SK-N-SH treated with all-trans-retinoic acid at 6 μM for 48 hours (cell line): ENCODE results near the gene STOM.
"Not testable (repeated sequence)": the region's sequence is repeated elsewhere in the genome, so short reads cannot be mapped to it uniquely, and the experiment has no call there.

ENCODE experiments used
- ATAC-seq: fragments of 200-7000 bp; cut with Tn5 transposase; 3 replicates; pipeline ENCODE4 v1.9.1; 2020; ENCODE audit warnings: mild to moderate bottlenecking, moderate library complexity
- ARNTL ChIP-seq: fragments of 450-650 bp; formaldehyde crosslinking; IDR thresholded peaks from 2 replicates; pipeline ENCODE4 v1.5.0; 2020; ENCODE audit warnings: low read depth, mild to moderate bottlenecking, moderate library complexity, borderline replicate concordance
- BACH2 ChIP-seq: fragments of 250-450 bp; sonication (Bioruptor Pico); IDR thresholded peaks from 2 replicates; pipeline ENCODE4 v1.9.0; 2021; ENCODE audit warnings: mild to moderate bottlenecking, borderline replicate concordance
- CREB5 ChIP-seq: fragments of 250-450 bp; sonication (Bioruptor Pico); IDR thresholded peaks from 2 replicates; pipeline ENCODE4 v1.5.1; 2020; ENCODE audit warnings: low read depth, mild to moderate bottlenecking, moderate library complexity
- CSDC2 ChIP-seq: fragments of 250-450 bp; sonication (Bioruptor Pico); IDR thresholded peaks from 2 replicates; pipeline ENCODE4 v1.5.0; 2020; ENCODE audit warnings: mild to moderate bottlenecking, moderate library complexity
- ESRRG ChIP-seq: fragments of 250-450 bp; sonication (Bioruptor Pico); IDR thresholded peaks from 2 replicates; pipeline ENCODE4 v1.6.1; 2021; ENCODE audit warnings: mild to moderate bottlenecking
- GLIS3 ChIP-seq: fragments of 250-450 bp; sonication (Bioruptor Pico); IDR thresholded peaks from 2 replicates; pipeline ENCODE4 v1.5.0; 2020; ENCODE audit warnings: mild to moderate bottlenecking, moderate library complexity
- ISL1 ChIP-seq: fragments of 250-450 bp; sonication (Bioruptor Pico); IDR thresholded peaks from 2 replicates; pipeline ENCODE4 v2.1.2; 2022; ENCODE audit warnings: mild to moderate bottlenecking, moderate library complexity
- OSR1 ChIP-seq: fragments of 250-450 bp; sonication (Bioruptor Pico); IDR thresholded peaks from 2 replicates; pipeline ENCODE4 v1.8.0; 2022; ENCODE audit warnings: moderate library complexity, mild to moderate bottlenecking, inconsistent platforms
- PATZ1 ChIP-seq: fragments of 250-450 bp; sonication (Bioruptor Pico); IDR thresholded peaks from 2 replicates; pipeline ENCODE4 v1.8.0; 2020; ENCODE audit warnings: mild to moderate bottlenecking, moderate library complexity, borderline replicate concordance
- PPARA ChIP-seq: fragments of 250-450 bp; sonication (Bioruptor Pico); IDR thresholded peaks from 2 replicates; pipeline ENCODE4 v1.5.0; 2020; ENCODE audit warnings: mild to moderate bottlenecking, borderline replicate concordance
- RARB ChIP-seq: fragments of 250-450 bp; sonication (Bioruptor Pico); IDR thresholded peaks from 2 replicates; pipeline ENCODE4 v1.8.0; 2021; ENCODE audit warnings: mild to moderate bottlenecking, moderate library complexity
- SNAI2 ChIP-seq: fragments of 250-450 bp; sonication (Bioruptor Pico); IDR thresholded peaks from 2 replicates; pipeline ENCODE4 v1.5.0; 2020; ENCODE audit warnings: mild to moderate bottlenecking, moderate library complexity
- TCF4 ChIP-seq: fragments of 250-450 bp; sonication (Bioruptor Pico); IDR thresholded peaks from 2 replicates; pipeline ENCODE4 v1.8.0; 2021; ENCODE audit warnings: mild to moderate bottlenecking, moderate library complexity, borderline replicate concordance
- TOX ChIP-seq: fragments of 250-450 bp; sonication (Bioruptor Pico); IDR thresholded peaks from 2 replicates; pipeline ENCODE4 v1.8.0; 2021; ENCODE audit warnings: mild to moderate bottlenecking, moderate library complexity, borderline replicate concordance
- ZC3H10 ChIP-seq: fragments of 250-450 bp; sonication (Bioruptor Pico); IDR thresholded peaks from 2 replicates; pipeline ENCODE4 v1.5.1; 2021; ENCODE audit warnings: mild to moderate bottlenecking, moderate library complexity
- ZFP3 ChIP-seq: fragments of 250-450 bp; sonication (Bioruptor Pico); IDR thresholded peaks from 2 replicates; pipeline ENCODE4 v1.5.0; 2020; ENCODE audit warnings: mild to moderate bottlenecking, moderate library complexity
- ZFP30 ChIP-seq: fragments of 450-650 bp; formaldehyde crosslinking; IDR thresholded peaks from 2 replicates; pipeline ENCODE4 v1.5.0; 2022; ENCODE audit warnings: mild to moderate bottlenecking, moderate library complexity
- ZNF565 ChIP-seq: fragments of 450-650 bp; formaldehyde crosslinking; conservative IDR thresholded peaks from 2 replicates; pipeline ENCODE4 v1.5.0; 2020; ENCODE audit warnings: low read depth, mild to moderate bottlenecking, moderate library complexity
- ZNF70 ChIP-seq: fragments of 450-650 bp; formaldehyde crosslinking; IDR thresholded peaks from 2 replicates; pipeline ENCODE4 v1.5.0; 2020; ENCODE audit warnings: mild to moderate bottlenecking, moderate library complexity
- ZNF8 ChIP-seq: fragments of 450-650 bp; formaldehyde crosslinking; IDR thresholded peaks from 2 replicates; pipeline ENCODE4 v1.5.0; 2020; ENCODE audit warnings: mild to moderate bottlenecking, moderate library complexity
- TF ChIP-seq, protein P1 (sequence below): fragments of 250-450 bp; sonication (Bioruptor Pico); IDR thresholded peaks from 2 replicates; pipeline ENCODE4 v1.8.0; 2021; ENCODE audit warnings: low read depth, mild to moderate bottlenecking, moderate library complexity, borderline replicate concordance
- TF ChIP-seq, protein P2 (sequence below): fragments of 250-450 bp; sonication (Bioruptor Pico); IDR thresholded peaks from 2 replicates; pipeline ENCODE4 v1.5.0; 2020; ENCODE audit warnings: mild to moderate bottlenecking, moderate library complexity
- TF ChIP-seq, protein P3 (sequence below): fragments of 250-450 bp; sonication (Bioruptor Pico); IDR thresholded peaks from 2 replicates; pipeline ENCODE4 v1.5.1; 2021; ENCODE audit warnings: mild to moderate bottlenecking, moderate library complexity

The STOM gene

DNA sequence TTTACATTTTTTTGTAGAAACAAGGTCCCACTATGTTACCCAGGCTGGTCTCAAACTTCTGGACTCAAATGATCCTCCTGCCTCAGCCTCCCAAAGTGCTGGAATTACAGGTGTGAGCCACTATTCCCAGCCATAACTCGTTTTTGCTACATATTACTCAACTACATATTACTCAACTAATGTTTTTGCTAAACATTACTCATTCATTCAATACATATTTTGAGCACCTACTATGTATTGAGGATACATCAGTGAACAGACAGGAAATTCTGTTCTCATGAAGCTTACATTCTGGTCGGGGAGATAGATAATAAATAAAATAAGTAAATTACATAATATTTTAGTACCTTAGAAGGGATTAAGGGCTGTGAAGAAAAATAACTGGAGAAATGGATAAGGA is 34.9 kb upstream of the STOM start:
- ATAC-seq, result no peak
- no peak for TF ChIP-seq TCF4 (CRISPR knock-in tag)
- TF ChIP-seq GLIS3 (CRISPR knock-in tag), result no peak
- no peak for TF ChIP-seq PPARA (CRISPR knock-in tag)
- TF ChIP-seq ARNTL, result no peak
- TF ChIP-seq OSR1 (CRISPR knock-in tag), result no peak
- no peak for TF ChIP-seq CREB5 (CRISPR knock-in tag)
- TF ChIP-seq ZNF70 (CRISPR knock-in tag), result no peak

DNA sequence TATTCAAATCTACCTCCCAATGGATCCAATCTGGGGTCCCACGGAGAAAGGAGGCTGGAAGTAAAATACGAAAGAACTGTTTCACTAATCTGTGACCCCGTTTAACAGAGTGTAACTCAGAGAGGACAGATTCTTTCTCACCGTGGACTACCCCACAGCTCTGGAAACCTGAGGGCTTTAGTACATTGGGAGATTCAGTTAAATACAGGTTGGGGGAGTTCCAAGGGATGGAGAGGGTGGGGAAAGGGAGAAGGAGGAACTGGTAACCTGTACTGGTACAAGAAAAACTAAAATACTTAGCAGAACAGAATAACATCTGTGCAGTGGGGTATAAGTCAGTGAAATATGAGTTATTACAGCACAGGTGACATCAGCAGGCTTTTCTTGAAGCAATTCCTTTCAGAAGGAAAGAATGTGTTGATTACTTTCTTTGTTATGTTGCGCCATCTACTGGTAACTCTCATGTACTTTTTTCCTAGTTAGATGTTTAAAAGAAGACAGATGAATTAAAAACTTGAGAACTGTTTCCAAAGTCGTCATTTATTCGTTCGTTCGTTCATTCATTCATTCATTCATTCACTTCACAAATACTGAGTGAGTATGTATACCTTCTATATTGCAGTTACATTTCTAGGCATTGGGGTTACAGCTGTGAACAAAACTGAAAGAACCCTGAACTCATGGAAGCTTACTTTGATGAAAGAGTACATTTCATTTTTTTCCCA is 30.0 kb upstream of the STOM start:
- no peak for TF ChIP-seq GLIS3 (CRISPR knock-in tag)
- no peak for TF ChIP-seq TOX (CRISPR knock-in tag)
- TF ChIP-seq RARB (CRISPR knock-in tag), result no peak
- TF ChIP-seq ZFP30 (CRISPR knock-in tag), result no peak
- TF ChIP-seq ISL1 (CRISPR knock-in tag), result no peak
- TF ChIP-seq ZNF565 (CRISPR knock-in tag), result no peak
- no peak for TF ChIP-seq OSR1 (CRISPR knock-in tag)
- no peak for TF ChIP-seq ZNF8 (CRISPR knock-in tag)
- no peak for TF ChIP-seq ESRRG (CRISPR knock-in tag)
- ATAC-seq, result peak; percentile 84

DNA sequence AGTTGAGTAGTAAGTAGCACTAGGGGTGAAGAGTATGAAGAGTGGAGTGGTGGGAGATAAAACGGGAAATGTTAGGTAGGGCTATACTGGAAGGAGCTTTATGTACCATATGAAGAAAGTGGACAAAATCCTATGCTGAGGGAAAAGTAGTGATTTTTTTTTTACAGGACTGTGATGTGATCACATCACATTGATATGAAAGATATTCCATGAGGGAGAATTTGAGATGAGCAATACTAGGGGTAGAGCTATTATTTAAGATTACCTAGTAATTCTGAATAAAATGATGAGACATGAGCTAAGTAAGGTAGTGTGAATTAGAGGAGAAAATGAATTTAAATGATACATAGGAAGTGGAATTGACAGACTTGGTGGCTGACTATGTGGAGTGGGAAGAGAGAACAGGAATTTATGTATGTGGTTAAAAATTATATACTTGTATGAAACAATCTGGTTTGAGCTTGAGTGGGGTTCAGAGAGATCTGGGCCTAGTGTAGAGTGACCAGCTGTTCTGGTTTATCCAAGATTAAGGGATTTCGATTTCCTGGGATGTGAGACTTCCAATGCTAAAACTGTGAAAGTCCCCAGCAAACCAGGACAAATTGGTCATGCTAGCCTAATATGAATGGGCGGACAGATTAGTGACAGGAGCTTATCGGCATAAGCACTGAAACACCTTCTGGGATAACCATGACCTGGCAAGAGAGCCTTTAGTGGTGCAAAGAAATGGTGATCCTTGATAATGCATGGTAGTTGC is 29.3 kb upstream of the STOM start:
- ATAC-seq, result no peak; the same call in 2 of the 3 replicates
- no peak for TF ChIP-seq CSDC2 (CRISPR knock-in tag)

DNA sequence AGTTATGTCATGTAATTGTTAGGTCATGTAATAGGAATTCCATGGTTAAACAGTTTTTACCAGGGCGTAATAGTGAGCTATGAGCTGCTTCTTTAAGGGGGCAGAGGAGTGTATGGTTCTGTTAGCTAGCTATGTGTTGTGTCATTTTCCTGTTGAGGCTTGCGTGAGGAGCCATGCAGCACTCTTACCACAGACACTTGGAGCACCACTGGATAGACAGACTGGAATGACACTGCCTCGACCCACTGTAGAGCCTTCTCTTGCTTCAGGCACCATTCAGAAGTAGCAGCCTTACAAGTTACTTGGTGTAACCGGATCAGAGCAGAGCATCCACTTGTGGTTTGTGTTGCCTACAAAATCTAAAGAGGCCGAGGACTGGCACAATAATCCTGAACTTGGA is 28.3 kb upstream of the STOM start:
- TF ChIP-seq TCF4 (CRISPR knock-in tag) (no peak), ESRRG (CRISPR knock-in tag) (no peak), CREB5 (CRISPR knock-in tag) (no peak), ARNTL (no peak), RARB (CRISPR knock-in tag) (no peak), PATZ1 (CRISPR knock-in tag) (no peak), ZNF70 (CRISPR knock-in tag) (no peak), ZC3H10 (no peak), BACH2 (CRISPR knock-in tag) (no peak), CSDC2 (CRISPR knock-in tag) (no peak), ZFP30 (CRISPR knock-in tag) (no peak), PPARA (CRISPR knock-in tag) (no peak), ISL1 (CRISPR knock-in tag) (no peak), ZFP3 (CRISPR knock-in tag) (no peak), SNAI2 (CRISPR knock-in tag) (no peak)
- TF ChIP-seq, protein P1, sequence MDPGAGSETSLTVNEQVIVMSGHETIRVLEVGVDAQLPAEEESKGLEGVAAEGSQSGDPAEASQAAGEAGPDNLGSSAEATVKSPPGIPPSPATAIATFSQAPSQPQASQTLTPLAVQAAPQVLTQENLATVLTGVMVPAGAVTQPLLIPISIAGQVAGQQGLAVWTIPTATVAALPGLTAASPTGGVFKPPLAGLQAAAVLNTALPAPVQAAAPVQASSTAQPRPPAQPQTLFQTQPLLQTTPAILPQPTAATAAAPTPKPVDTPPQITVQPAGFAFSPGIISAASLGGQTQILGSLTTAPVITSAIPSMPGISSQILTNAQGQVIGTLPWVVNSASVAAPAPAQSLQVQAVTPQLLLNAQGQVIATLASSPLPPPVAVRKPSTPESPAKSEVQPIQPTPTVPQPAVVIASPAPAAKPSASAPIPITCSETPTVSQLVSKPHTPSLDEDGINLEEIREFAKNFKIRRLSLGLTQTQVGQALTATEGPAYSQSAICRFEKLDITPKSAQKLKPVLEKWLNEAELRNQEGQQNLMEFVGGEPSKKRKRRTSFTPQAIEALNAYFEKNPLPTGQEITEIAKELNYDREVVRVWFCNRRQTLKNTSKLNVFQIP, result no peak
- TF ChIP-seq, protein P2, sequence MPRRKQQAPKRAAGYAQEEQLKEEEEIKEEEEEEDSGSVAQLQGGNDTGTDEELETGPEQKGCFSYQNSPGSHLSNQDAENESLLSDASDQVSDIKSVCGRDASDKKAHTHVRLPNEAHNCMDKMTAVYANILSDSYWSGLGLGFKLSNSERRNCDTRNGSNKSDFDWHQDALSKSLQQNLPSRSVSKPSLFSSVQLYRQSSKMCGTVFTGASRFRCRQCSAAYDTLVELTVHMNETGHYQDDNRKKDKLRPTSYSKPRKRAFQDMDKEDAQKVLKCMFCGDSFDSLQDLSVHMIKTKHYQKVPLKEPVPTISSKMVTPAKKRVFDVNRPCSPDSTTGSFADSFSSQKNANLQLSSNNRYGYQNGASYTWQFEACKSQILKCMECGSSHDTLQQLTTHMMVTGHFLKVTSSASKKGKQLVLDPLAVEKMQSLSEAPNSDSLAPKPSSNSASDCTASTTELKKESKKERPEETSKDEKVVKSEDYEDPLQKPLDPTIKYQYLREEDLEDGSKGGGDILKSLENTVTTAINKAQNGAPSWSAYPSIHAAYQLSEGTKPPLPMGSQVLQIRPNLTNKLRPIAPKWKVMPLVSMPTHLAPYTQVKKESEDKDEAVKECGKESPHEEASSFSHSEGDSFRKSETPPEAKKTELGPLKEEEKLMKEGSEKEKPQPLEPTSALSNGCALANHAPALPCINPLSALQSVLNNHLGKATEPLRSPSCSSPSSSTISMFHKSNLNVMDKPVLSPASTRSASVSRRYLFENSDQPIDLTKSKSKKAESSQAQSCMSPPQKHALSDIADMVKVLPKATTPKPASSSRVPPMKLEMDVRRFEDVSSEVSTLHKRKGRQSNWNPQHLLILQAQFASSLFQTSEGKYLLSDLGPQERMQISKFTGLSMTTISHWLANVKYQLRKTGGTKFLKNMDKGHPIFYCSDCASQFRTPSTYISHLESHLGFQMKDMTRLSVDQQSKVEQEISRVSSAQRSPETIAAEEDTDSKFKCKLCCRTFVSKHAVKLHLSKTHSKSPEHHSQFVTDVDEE (CRISPR knock-in tag), result no peak
- TF ChIP-seq, protein P3, sequence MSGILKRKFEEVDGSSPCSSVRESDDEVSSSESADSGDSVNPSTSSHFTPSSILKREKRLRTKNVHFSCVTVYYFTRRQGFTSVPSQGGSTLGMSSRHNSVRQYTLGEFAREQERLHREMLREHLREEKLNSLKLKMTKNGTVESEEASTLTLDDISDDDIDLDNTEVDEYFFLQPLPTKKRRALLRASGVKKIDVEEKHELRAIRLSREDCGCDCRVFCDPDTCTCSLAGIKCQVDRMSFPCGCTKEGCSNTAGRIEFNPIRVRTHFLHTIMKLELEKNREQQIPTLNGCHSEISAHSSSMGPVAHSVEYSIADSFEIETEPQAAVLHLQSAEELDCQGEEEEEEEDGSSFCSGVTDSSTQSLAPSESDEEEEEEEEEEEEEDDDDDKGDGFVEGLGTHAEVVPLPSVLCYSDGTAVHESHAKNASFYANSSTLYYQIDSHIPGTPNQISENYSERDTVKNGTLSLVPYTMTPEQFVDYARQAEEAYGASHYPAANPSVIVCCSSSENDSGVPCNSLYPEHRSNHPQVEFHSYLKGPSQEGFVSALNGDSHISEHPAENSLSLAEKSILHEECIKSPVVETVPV (CRISPR knock-in tag), result no peak
- TF ChIP-seq, all 23 proteins: peak for 0
- peak; percentile 73 for ATAC-seq

GRCh38 chr9:121397277-121397676 is 27.2 kb upstream of the STOM start:
- not testable (repeated sequence) for ATAC-seq
